Kidney (tissue), 14 donors: ENCODE measurements around the gene RAB11FIP3. TPM values are rescaled to one million over a fixed set of nuclear protein-coding genes. Genes with fewer than 3 reads are reported as not detected.

Experiments
- DNase-seq, 5 donors: peaks; one replicate each; pipeline ENCODE4 v3.0.0-alpha.2; 2013 to 2020
- FAIRE-seq: peaks from 2 replicates; lab custom pipeline; 2012; peaks lifted over from hg19 to GRCh38; lab: Jason Lieb, UNC
- H3K27ac ChIP-seq, 2 donors: one replicate each; pipeline ENCODE4 v1.7.0; 2013; ENCODE audit warnings: low read depth in 2 of 2, low read length in 2 of 2, inconsistent platforms in 1 of 2
- H3K27me3 ChIP-seq: one replicate; pipeline ENCODE4 v1.7.1; 2013; ENCODE audit warnings: low read length, inconsistent platforms; ENCODE audit not compliant: control insufficient read depth, insufficient read depth
- H3K36me3 ChIP-seq, 3 donors: one replicate each; pipeline versions ENCODE4 v1.7.0 to v1.7.1; 2013; ENCODE audit warnings: low read length in 3 of 3, control low read depth in 1 of 3, inconsistent platforms in 1 of 3; ENCODE audit not compliant: insufficient read depth in 3 of 3, control insufficient read depth in 2 of 3
- H3K4me1 ChIP-seq, 3 donors: one replicate each; pipeline versions ENCODE4 v1.7.0 to v1.7.1; 2013; ENCODE audit warnings: low read length in 3 of 3, inconsistent platforms in 1 of 3, low read depth in 1 of 3; ENCODE audit not compliant: control insufficient read depth in 2 of 3, insufficient read depth in 2 of 3
- H3K4me3 ChIP-seq, 3 donors: one replicate each; pipeline versions ENCODE4 v1.7.0 to v1.8.1; 2013; ENCODE audit warnings: low read length in 3 of 3, control low read depth in 1 of 3, inconsistent platforms in 1 of 3
- H3K9ac ChIP-seq, 3 donors: one replicate each; pipeline versions ENCODE4 v1.7.0 to v1.7.1; 2013; ENCODE audit warnings: low read length in 3 of 3, control low read depth in 1 of 3, inconsistent platforms in 1 of 3
- H3K9me3 ChIP-seq, 3 donors: one replicate each; pipeline versions ENCODE4 v1.7.0 to v1.7.1; 2013; ENCODE audit warnings: low read length in 3 of 3, control low read depth in 1 of 3, inconsistent platforms in 1 of 3; ENCODE audit not compliant: control insufficient read depth in 2 of 3, insufficient read depth in 1 of 3
- intact Hi-C: fragments of 100-400 bp; cut with DNase I; formaldehyde crosslinking; loops from one replicate; pipeline ENCODE4 v1.11.1; 2022
- polyA plus RNA-seq: library from polyadenylated mRNA; stranded (reverse); fragments of 350-450 nt; fragmentation: Illumina TruSeq; extraction: RNeasy Lipid Tissue Mini Kit (QIAGEN cat#74804); gene quantifications from one replicate; pipeline ENCODE4 v1.2.3, GENCODE V29; 2014; ENCODE audit warnings: low read depth, low replicate concordance; ENCODE audit not compliant: insufficient read depth
- total RNA-seq: library from RNA; stranded (reverse); fragmentation: NEBNext Ultra II Directional; extraction: Animal tissue kit (Norgen Biotek cat#: 25700); gene quantifications from one replicate; pipeline ENCODE4 v1.2.1, GENCODE V29; 2021
- TF ChIP-seq, protein P1 (sequence below): IDR thresholded peaks from 3 replicates; pipeline ENCODE4 v1.5.1; 2012; ENCODE audit warnings: mild to moderate bottlenecking, moderate library complexity, borderline replicate concordance; ENCODE audit not compliant: insufficient read depth; ENCODE audit errors: extremely low read depth
- donor health status: control.
- donor health status: control.
- donor health status: control.
- donor health status: control.
- donor health status: control.
- donor health status: DM: yes; HTN: yes; CAD: no.
- donor health status: Normal renal cell carcinoma (clear cell type).

Gene RAB11FIP3
- total and polyA plus RNA-seq, 2 donors from 2014 or later, result 84.9 to 162 TPM

GRCh38 chr16:508884-509736 lies 83.7 kb downstream of the RAB11FIP3 start:
- TF ChIP-seq, protein P1, sequence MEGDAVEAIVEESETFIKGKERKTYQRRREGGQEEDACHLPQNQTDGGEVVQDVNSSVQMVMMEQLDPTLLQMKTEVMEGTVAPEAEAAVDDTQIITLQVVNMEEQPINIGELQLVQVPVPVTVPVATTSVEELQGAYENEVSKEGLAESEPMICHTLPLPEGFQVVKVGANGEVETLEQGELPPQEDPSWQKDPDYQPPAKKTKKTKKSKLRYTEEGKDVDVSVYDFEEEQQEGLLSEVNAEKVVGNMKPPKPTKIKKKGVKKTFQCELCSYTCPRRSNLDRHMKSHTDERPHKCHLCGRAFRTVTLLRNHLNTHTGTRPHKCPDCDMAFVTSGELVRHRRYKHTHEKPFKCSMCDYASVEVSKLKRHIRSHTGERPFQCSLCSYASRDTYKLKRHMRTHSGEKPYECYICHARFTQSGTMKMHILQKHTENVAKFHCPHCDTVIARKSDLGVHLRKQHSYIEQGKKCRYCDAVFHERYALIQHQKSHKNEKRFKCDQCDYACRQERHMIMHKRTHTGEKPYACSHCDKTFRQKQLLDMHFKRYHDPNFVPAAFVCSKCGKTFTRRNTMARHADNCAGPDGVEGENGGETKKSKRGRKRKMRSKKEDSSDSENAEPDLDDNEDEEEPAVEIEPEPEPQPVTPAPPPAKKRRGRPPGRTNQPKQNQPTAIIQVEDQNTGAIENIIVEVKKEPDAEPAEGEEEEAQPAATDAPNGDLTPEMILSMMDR, result no peak
- Histone ChIP-seq H3K9ac (no peak overlapping the region), H3K36me3 (peaks cover 0 to 19% (median 8%) of the 10 kb centered on the region in 3 donors), H3K27me3 (no peaks in the 10 kb centered on the region), H3K9me3 (no peaks in the 10 kb centered on the region), H3K4me3 (no peak overlapping the region), H3K27ac (peak overlapping the region in 1 of 2 donors; percentile 13), H3K4me1 (no peaks in the 10 kb centered on the region)
- DNase-seq, result no peak
- intact Hi-C loops, result no loop called here
- no peak for FAIRE-seq

GRCh38 chr16:510066-510825 lies 84.8 kb downstream of the RAB11FIP3 start:
- no peak for FAIRE-seq
- Histone ChIP-seq H3K27ac (no peak overlapping the region), H3K4me1 (no peaks in the 10 kb centered on the region), H3K36me3 (peaks cover 0 to 20% (median 12%) of the 10 kb centered on the region in 3 donors), H3K9me3 (no peaks in the 10 kb centered on the region), H3K27me3 (no peaks in the 10 kb centered on the region), H3K4me3 (no peak overlapping the region), H3K9ac (no peak overlapping the region)
- intact Hi-C loops, result no loop called here
- DNase-seq, result no peak
- TF ChIP-seq, protein P1, result no peak

DNA sequence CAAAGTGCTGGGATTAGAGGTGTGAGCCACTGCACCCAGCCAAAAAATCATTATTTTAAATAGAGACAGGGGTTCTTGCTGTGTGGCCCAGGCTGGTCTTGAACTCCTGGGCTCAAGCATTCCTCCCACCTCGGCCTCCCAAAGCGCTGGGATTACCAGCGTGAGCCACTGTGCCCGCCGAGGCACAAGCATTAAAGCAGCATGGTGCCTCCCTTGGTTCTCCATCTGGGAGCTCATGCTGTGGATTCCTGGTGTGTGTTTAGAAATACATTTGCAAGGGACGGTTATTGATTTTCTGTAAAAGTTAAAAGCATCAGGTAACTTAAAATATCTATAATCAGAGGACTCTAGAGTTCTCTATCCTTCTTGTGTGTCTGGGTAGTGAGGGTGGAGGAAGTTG lies 87.4 kb downstream of the RAB11FIP3 start:
- Histone ChIP-seq H3K4me1 (no peaks in the 10 kb centered on the region), H3K27me3 (no peaks in the 10 kb centered on the region), H3K36me3 (peaks cover 2 to 23% (median 14%) of the 10 kb centered on the region in 3 donors), H3K27ac (no peak overlapping the region), H3K9ac (no peak overlapping the region), H3K4me3 (no peak overlapping the region), H3K9me3 (no peaks in the 10 kb centered on the region)
- TF ChIP-seq, protein P1, result no peak
- intact Hi-C loops, result no loop called here
- FAIRE-seq (no peak), DNase-seq (no peak)
